K562 (cell line): Measurements from ENCODE around the gene CEL. TPM values are rescaled to one million over a fixed set of nuclear protein-coding genes. Genes with fewer than 3 reads are reported as not detected.

Experiments used
- ATAC-seq: fragments of 200-7000 bp; cut with Tn5 transposase; 3 replicates; pipeline ENCODE4 v1.9.1; 2020; ENCODE audit warnings: moderate library complexity
- BruUV-seq: library from RNA; stranded (reverse); fragments of 400-500 nt; replicated peaks from 2 replicates; lab custom pipeline; 2021; lab: Mats Ljungman, UMichigan
- CTCF ChIA-PET: fragments of 300-600 bp; formaldehyde crosslinking; extraction: SDS; loops from one replicate; lab custom pipeline; 2021; ENCODE audit warnings: low intra/inter-chr PET ratio; lab: Yijun Ruan, JAX
- POLR2A ChIA-PET: fragments of 300-600, 350-650 bp; sonication (Branson Sonifier 250); formaldehyde crosslinking; extraction: SDS; loops from one replicate; lab custom pipeline; 2021; ENCODE audit warnings: antibody characterized with exemption, inconsistent platforms; lab: Yijun Ruan, JAX
- DNase-seq, 4 experiments: peaks; one replicate each; pipeline versions ENCODE4 v3.0.0 to v3.0.0-alpha.2; 2011 to 2018; ENCODE audit warnings: low spot score in 3 of 4, mixed read lengths in 3 of 4; ENCODE audit errors: extremely low read depth in 1 of 4
- FAIRE-seq: peaks from 2 replicates; lab custom pipeline; 2011; peaks lifted over from hg19 to GRCh38; lab: Jason Lieb, UNC
- H2AFZ ChIP-seq: 2 replicates; pipeline ENCODE4 v1.6.0; 2011; ENCODE audit warnings: low read depth, low read length, control low read depth, inconsistent platforms
- H3K27ac ChIP-seq: fragments of 200-600 bp; 3 replicates; pipeline ENCODE4 v1.8.0; 2011; ENCODE audit warnings: low read depth, mild to moderate bottlenecking, control low read depth, inconsistent platforms, low read length, moderate library complexity, mixed read lengths; ENCODE audit errors: extremely low read depth
- H3K27me3 ChIP-seq, 2 experiments: fragments of 300-600 bp in 1 of 2; 2 replicates in 1 of 2; 3 replicates in 1 of 2; pipeline versions ENCODE4 v1.6.0 to v1.8.0; 2011; ENCODE audit warnings: inconsistent platforms in 2 of 2, low read length in 2 of 2, mild to moderate bottlenecking in 1 of 2, mixed read lengths in 1 of 2, moderate library complexity in 1 of 2; ENCODE audit not compliant: control insufficient read depth in 2 of 2, insufficient read depth in 2 of 2
- H3K36me3 ChIP-seq: fragments of 300-600 bp; 3 replicates; pipeline ENCODE4 v1.8.0; 2011; ENCODE audit warnings: mild to moderate bottlenecking, low read length, inconsistent platforms; ENCODE audit not compliant: control insufficient read depth, insufficient read depth
- H3K4me1 ChIP-seq, 2 experiments: fragments of 200-600 bp in 1 of 2; replicated peaks in 1 of 2; 2 replicates in 1 of 2; 3 replicates in 1 of 2; pipeline versions ENCODE4 v1.5.1 to v1.8.0; 2011; ENCODE audit warnings: inconsistent platforms in 2 of 2, low read length in 2 of 2, mild to moderate bottlenecking in 1 of 2, mixed read lengths in 1 of 2, moderate library complexity in 1 of 2; ENCODE audit not compliant: control insufficient read depth in 2 of 2, insufficient read depth in 2 of 2
- H3K4me2 ChIP-seq: 2 replicates; pipeline ENCODE4 v1.6.1; 2011; ENCODE audit warnings: low read length, control low read depth, inconsistent platforms, mixed read lengths; ENCODE audit not compliant: insufficient read depth
- H3K4me3 ChIP-seq: fragments of 200-600 bp; sonication (generic), shearing (Covaris generic); 2 replicates; pipeline ENCODE4 v1.5.1; 2016; ENCODE audit warnings: control low read depth, inconsistent platforms
- H3K79me2 ChIP-seq: fragments of 200-600 bp; 3 replicates; pipeline ENCODE4 v1.8.0; 2011; ENCODE audit warnings: low read length, inconsistent platforms; ENCODE audit not compliant: control insufficient read depth, insufficient read depth
- H3K9ac ChIP-seq, 2 experiments: 2 replicates each; pipeline versions ENCODE4 v1.6.0 to v1.6.1; 2011; ENCODE audit warnings: low read depth in 2 of 2, low read length in 2 of 2, control low read depth in 1 of 2, inconsistent platforms in 1 of 2, mild to moderate bottlenecking in 1 of 2, mixed read lengths in 1 of 2; ENCODE audit not compliant: insufficient read depth in 1 of 2
- H3K9me1 ChIP-seq: one replicate; pipeline ENCODE4 v1.6.0; 2011; ENCODE audit warnings: inconsistent platforms, mild to moderate bottlenecking, low read length, moderate library complexity; ENCODE audit not compliant: control insufficient read depth, insufficient read depth
- H3K9me3 ChIP-seq: replicated peaks from 2 replicates; pipeline ENCODE4 v1.5.1; 2011; ENCODE audit warnings: low read depth, low read length, inconsistent platforms; ENCODE audit not compliant: control insufficient read depth, insufficient read depth
- H4K20me1 ChIP-seq: replicated peaks from 2 replicates; pipeline ENCODE4 v1.6.1; 2011; ENCODE audit warnings: low read length, inconsistent platforms, mixed read lengths; ENCODE audit not compliant: control insufficient read depth, insufficient read depth
- CREB5 ChIP-seq: fragments of 250-450 bp; sonication (Bioruptor Pico); IDR thresholded peaks from 2 replicates; pipeline ENCODE4 v1.5.0; 2020; ENCODE audit warnings: mild to moderate bottlenecking
- HEY1 ChIP-seq: fragments of 250-450 bp; sonication (Bioruptor Pico); IDR thresholded peaks from 2 replicates; pipeline ENCODE4 v1.5.0; 2020; ENCODE audit warnings: mild to moderate bottlenecking, moderate library complexity, borderline replicate concordance
- HINFP ChIP-seq: fragments of 450-650 bp; conservative IDR thresholded peaks from 2 replicates; pipeline ENCODE4 v1.6.1; 2016; ENCODE audit warnings: missing genetic modification characterization, low read depth, mild to moderate bottlenecking, control low read depth, missing compliant biosample characterization
- MBD1 ChIP-seq: fragments of 250-450 bp; sonication (Bioruptor Pico); IDR thresholded peaks from 2 replicates; pipeline ENCODE4 v1.8.0; 2022; ENCODE audit warnings: inconsistent platforms
- MCM5 ChIP-seq: fragments of 450-650 bp; IDR thresholded peaks from 2 replicates; pipeline ENCODE4 v1.6.1; 2016; ENCODE audit warnings: low read depth
- POLR2G ChIP-seq: fragments of 200-400 bp; formaldehyde crosslinking; IDR thresholded peaks from 2 replicates; pipeline ENCODE4 v1.6.1; 2017; ENCODE audit warnings: low read depth, mild to moderate bottlenecking, antibody characterized with exemption, low read length, moderate library complexity
- POLR3A ChIP-seq: IDR thresholded peaks from 2 replicates; pipeline ENCODE4 v1.6.1; 2011; ENCODE audit warnings: borderline replicate concordance, mild to moderate bottlenecking, moderate library complexity; ENCODE audit not compliant: insufficient read length, insufficient read depth; ENCODE audit errors: extremely low read depth
- PRPF4 ChIP-seq: fragments of 200-400 bp; formaldehyde crosslinking; IDR thresholded peaks from one replicate; pipeline ENCODE4 v1.6.1; 2017; ENCODE audit warnings: low read length, low read depth, mild to moderate bottlenecking; ENCODE audit not compliant: insufficient read depth, poor library complexity, severe bottlenecking
- RB1 ChIP-seq: fragments of 450-650 bp; IDR thresholded peaks from 2 replicates; pipeline ENCODE4 v1.6.1; 2017; ENCODE audit warnings: low read depth, mild to moderate bottlenecking
- RBFOX2 ChIP-seq: fragments of 200-400 bp; formaldehyde crosslinking; IDR thresholded peaks from 2 replicates; pipeline ENCODE4 v1.6.1; 2017; ENCODE audit warnings: low read depth, mild to moderate bottlenecking, low read length, moderate library complexity
- RBM39 ChIP-seq: fragments of 200-400 bp; formaldehyde crosslinking; optimal IDR thresholded peaks from 2 replicates; pipeline ENCODE3; 2018; ENCODE audit warnings: low read depth, low read length
- SP1 ChIP-seq: sonication (generic); formaldehyde crosslinking; IDR thresholded peaks from 2 replicates; pipeline ENCODE4 v1.8.1; 2022; ENCODE audit warnings: mild to moderate bottlenecking, missing genetic modification reagents
- ZC3H4 ChIP-seq: sonication (generic); formaldehyde crosslinking; IDR thresholded peaks from 2 replicates; pipeline ENCODE4 v1.9.0; 2021; ENCODE audit warnings: missing genetic modification reagents, borderline replicate concordance
- ZNF263 ChIP-seq: sonication (generic); formaldehyde crosslinking; IDR thresholded peaks from 2 replicates; pipeline ENCODE4 v1.8.0; 2022; ENCODE audit warnings: mild to moderate bottlenecking, missing genetic modification reagents, borderline replicate concordance
- WGBS: fragments of 100-300 bp; shearing (Covaris generic); methylation state at CpG from one replicate; pipeline ENCODE4 v1.1.6; 2016; ENCODE audit warnings: low coverage, mixed read lengths; ENCODE audit not compliant: insufficient coverage; ENCODE audit errors: missing lambda C conversion rate; 5-methylcytosine and 5-hydroxymethylcytosine counted together
- in situ Hi-C: fragments of 300-500 bp; cut with MboI; formaldehyde crosslinking; loops from 4 replicates; pipeline ENCODE4 v1.15.0; 2018; ENCODE audit warnings: inconsistent platforms, mixed read lengths
- intact Hi-C: fragments of 100-400 bp; cut with micrococcal nuclease; formaldehyde crosslinking; loops from 2 replicates; pipeline ENCODE4 v1.14.2; 2022
- polyA plus RNA-seq, 8 experiments: library from polyadenylated mRNA; depleted of rRNA in 4 of 8; stranded (reverse) in 5 of 8; unstranded in 3 of 8; fragments of >200 nt; fragmentation: Nextera tagmentation in 2 of 8; fragmentation: Illumina TruSeq in 1 of 8; extraction: Ambion mirVana in 2 of 8; extraction: Trizol in 1 of 8; gene quantifications; 2 replicates each; pipeline versions ENCODE4 v1.2.1 to v1.2.3, GENCODE V29; 2011 to 2014; ENCODE audit warnings: inconsistent platforms in 1 of 8, missing spikeins in 1 of 8
- total RNA-seq, 7 experiments: library from RNA; depleted of rRNA in 6 of 7; stranded (reverse); fragments of >200 nt in 6 of 7; fragmentation: Illumina TruSeq in 2 of 7; extraction: Trizol in 2 of 7; gene quantifications; 2 replicates each; pipeline versions ENCODE4 v1.2.1 to v1.2.3, GENCODE V29; 2011 to 2021; ENCODE audit warnings: low replicate concordance in 1 of 7

The CEL gene
- total and polyA plus RNA-seq, 9 of the 15 experiments (the other 6 are each of a cell fraction or from before 2014, with no cell fraction given) = 0.09 to 3.0 (median 0.51) TPM; not detected in 2

- Histone ChIP-seq H3K9me3 (no peaks in the 10 kb centered on the region), H4K20me1 (peaks cover 16% of the 10 kb centered on the region), H3K27me3 (no peaks in the 10 kb centered on the region), H3K36me3 (peaks cover 17% of the 10 kb centered on the region; the same call in 2 of the 3 replicates), H3K9me1 (no peaks in the 10 kb centered on the region), H3K4me3 (no peak overlapping the region), H3K4me1 (peaks cover 55 to 95% of the 10 kb centered on the region in 2 experiments), H2AFZ (no peak overlapping the region), H3K27ac (no peak overlapping the region), H3K9ac (peak overlapping the region; percentile 21 to 94; a peak in 3 of 4 replicates)
- BruUV-seq = no TSS peak
- ATAC-seq (no peak), FAIRE-seq (no peak), DNase-seq (no peak)
- intact Hi-C loops = no loop called here
- 89% methylated on average over 17 of the region's 21 CpGs for WGBS
- CTCF ChIA-PET = no interaction called here
- POLR2A ChIA-PET = interaction anchor here (0.6 to 2.8 kb wide), 5 partner anchors 11 to 1037 kb away, joined by 3 to 12 read pairs (median 3); no protein-coding TSS in a partner anchor
- in situ Hi-C loops = no loop called here
- TF ChIP-seq HEY1 (CRISPR knock-in tag) = no peak
- no peak for TF ChIP-seq ZNF263 (CRISPR knock-in tag)
- no peak for TF ChIP-seq MBD1 (CRISPR knock-in tag)
- 0 out of 2 replicates have a peak, but pooled peaks have one; percentile 39 for TF ChIP-seq ZC3H4 (CRISPR knock-in tag)
- no peak for TF ChIP-seq CREB5 (CRISPR knock-in tag)
- no peak for TF ChIP-seq PRPF4
- TF ChIP-seq RBM39 = no peak
- TF ChIP-seq SP1 = 0 out of 2 replicates have a peak, but pooled peaks have one; percentile 38
- TF ChIP-seq MCM5 = no peak
- no peak for TF ChIP-seq HINFP
- no peak for TF ChIP-seq POLR3A
- peak; percentile 27 for TF ChIP-seq POLR2G
- no peak for TF ChIP-seq RB1
- 0 out of 2 replicates have a peak, but pooled peaks have one; percentile 28 for TF ChIP-seq RBFOX2
- TF ChIP-seq, all 486 proteins: peak for 4
- Histone ChIP-seq H3K4me2 (peak overlapping the region; percentile 78), H3K79me2 (peaks cover 84% of the 10 kb centered on the region)
Measured at GRCh38 chr9:133119103-133119845, 57.5 kb downstream of the CEL start.
